Pancreas (tissue), 10 donors: ENCODE measurements around the gene ZNF835. TPM values are rescaled to one million over a fixed set of nuclear protein-coding genes. Genes with fewer than 3 reads are reported as not detected.

Experiments
- ATAC-seq, 4 donors: fragments of 200-7000 bp; cut with Tn5 transposase; one replicate each; pipeline versions ENCODE4 v1.8.0 to v1.9.1; 2020; ENCODE audit warnings: mild to moderate bottlenecking in 4 of 4, moderate library complexity in 4 of 4
- DNase-seq, 6 donors: peaks; one replicate each; pipeline ENCODE4 v3.0.0-alpha.2; 2020
- FAIRE-seq: peaks from 2 replicates; lab custom pipeline; 2012; peaks lifted over from hg19 to GRCh38; lab: Jason Lieb, UNC
- H3K27ac ChIP-seq, 4 donors: fragments of 200-600 bp; sonication (generic); 1 replicate in 3 of 4; 2 replicates in 1 of 4; pipeline versions ENCODE4 v1.5.0 to v1.8.0; 2020
- H3K27me3 ChIP-seq, 4 donors: fragments of 200-600 bp; one replicate each; pipeline ENCODE4 v1.8.0; 2021
- H3K36me3 ChIP-seq, 3 donors: fragments of 200-600 bp; sonication (generic) in 1 of 3; one replicate each; pipeline versions ENCODE4 v1.5.0 to v1.8.0; 2020 to 2021
- H3K4me1 ChIP-seq, 3 donors: fragments of 200-600 bp; one replicate each; pipeline ENCODE4 v1.8.0; 2021
- H3K4me3 ChIP-seq, 4 donors: fragments of 200-600 bp; sonication (generic) in 2 of 4; one replicate each; pipeline versions ENCODE4 v1.5.0 to v1.8.0; 2020 to 2021
- H3K9me3 ChIP-seq, 4 donors: fragments of 200-600 bp; one replicate each; pipeline ENCODE4 v1.8.0; 2021
- CTCF ChIP-seq, 4 donors: fragments of 200-600 bp; sonication (generic) in 3 of 4; IDR thresholded peaks; one replicate each; pipeline versions ENCODE4 v1.5.0 to v1.8.0; 2021; ENCODE audit warnings: antibody characterized with exemption in 4 of 4
- WGBS, 2 donors: extraction: QIAGEN DNeasy Blood & Tissue Kit; methylation state at CpG; one replicate each; pipeline ENCODE4 v1.1.7; 2013; 5-methylcytosine and 5-hydroxymethylcytosine counted together
- intact Hi-C, 3 donors: fragments of 100-400 bp; cut with DNase I; formaldehyde crosslinking; loops; one replicate each; pipeline versions ENCODE4 v1.11.1 to v1.14.2; 2022
- polyA plus RNA-seq, 2 donors: library from polyadenylated mRNA; stranded (reverse); fragments of 200-250 nt; gene quantifications; one replicate each; pipeline ENCODE4 v1.2.3, GENCODE V29; 2013
- total RNA-seq, 6 donors: library from RNA; stranded (reverse); fragmentation: NEBNext Ultra II Directional in 4 of 6; extraction: Animal tissue kit (Norgen Biotek cat#: 25700) in 4 of 6; gene quantifications; one replicate each; pipeline versions ENCODE4 v1.2.1 to v1.2.4, GENCODE V29; 2021 to 2023
- donor health status: healthy with polysubstance abuse.
- donor health status: DM: no; HTN: no; CAD: no; lungs with moderate emphysema.
- donor health status: DM: no; HTN: no; CAD: no.
- donor health status: control.
- donor health status: control.
- donor health status: Bipolar disorder and iron deficiency.
- donor health status: DM: yes; HTN: yes; CAD: no.
- donor health status: DM: no; HTN: no; CAD: no.
- donor health status: DM: no; HTN: no; CAD: no.
- donor health status: DM: yes; HTN: yes; CAD: no.

The ZNF835 gene
- total and polyA plus RNA-seq, 8 donors = 0.34 to 4.8 (median 0.91) TPM

- Histone ChIP-seq H3K4me3 (no peak overlapping the region), H3K4me1 (no peaks in the 10 kb centered on the region), H3K27me3 (no peaks in the 10 kb centered on the region), H3K27ac (no peak overlapping the region), H3K9me3 (no peaks in the 10 kb centered on the region), H3K36me3 (peaks cover 0 to 8% (median 0%) of the 10 kb centered on the region in 3 donors)
- no peak for DNase-seq
- ATAC-seq = no peak
- TF ChIP-seq CTCF (IDR thresholded peaks at IDR 0.05) = no peak
- no peak for FAIRE-seq
- intact Hi-C loops = no loop called here
- 95 to 97% methylated on average over 33 to 37 of the region's 37 CpGs for WGBS, 2 donors
These were observed 49.2 kb downstream of the ZNF835 start for GRCh38 chr19:56622374-56622773.

DNA sequence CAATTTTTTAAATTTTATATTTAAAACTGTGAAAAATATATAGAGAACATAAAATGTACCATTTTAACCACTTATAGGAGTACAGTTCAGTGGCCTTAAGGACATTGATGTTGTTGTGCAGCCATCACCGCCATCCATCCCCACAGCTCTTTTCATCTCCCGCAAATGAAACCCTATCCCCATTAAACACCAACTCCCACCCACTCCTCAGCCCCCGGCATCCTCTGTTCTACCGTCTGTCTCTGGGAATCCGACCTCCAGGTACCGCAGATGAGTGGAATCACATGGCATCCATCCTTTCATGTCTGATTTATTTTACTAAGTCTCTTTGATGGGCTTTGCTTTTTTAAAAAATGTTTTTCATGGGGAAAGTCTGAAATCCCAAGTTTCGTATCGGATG, 52.4 kb downstream of the ZNF835 start:
- no peak for DNase-seq
- H3K4me1 ChIP-seq = no peaks in the 10 kb centered on the region
- H3K9me3 ChIP-seq = no peaks in the 10 kb centered on the region
- no peak overlapping the region for H3K4me3 ChIP-seq
- no peak for TF ChIP-seq CTCF (IDR thresholded peaks at IDR 0.05)
- WGBS, 2 donors = 82% methylated on average over 8 of the region's 8 CpGs
- FAIRE-seq = no peak
- no peaks in the 10 kb centered on the region for H3K27me3 ChIP-seq
- ATAC-seq = no peak
- intact Hi-C loops = no loop called here
- peaks cover 0 to 8% (median 0%) of the 10 kb centered on the region in 3 donors for H3K36me3 ChIP-seq
- no peak overlapping the region for H3K27ac ChIP-seq

DNA sequence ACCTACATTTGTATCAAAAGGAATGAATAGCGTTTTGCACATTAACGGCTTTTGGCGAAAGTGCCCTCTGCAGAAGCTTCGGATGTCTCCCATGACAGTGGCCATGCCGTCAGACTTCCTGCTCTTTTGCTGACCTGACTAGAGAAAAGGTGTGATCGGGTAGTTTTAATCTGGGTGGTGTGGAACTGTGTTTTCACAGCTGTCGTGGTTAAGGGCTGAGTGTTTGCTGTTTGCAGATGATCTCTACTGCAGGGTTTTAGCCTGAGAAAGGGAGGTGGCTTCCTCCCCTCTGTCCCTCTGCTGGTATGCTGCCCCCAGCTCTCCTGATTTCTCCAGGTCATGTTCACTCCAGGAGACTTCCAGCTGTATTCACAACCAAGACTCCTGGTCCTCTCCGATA, 54.0 kb downstream of the ZNF835 start:
- FAIRE-seq (no peak), ATAC-seq (no peak), DNase-seq (no peak)
- Histone ChIP-seq H3K4me1 (no peaks in the 10 kb centered on the region), H3K4me3 (no peak overlapping the region), H3K36me3 (peaks cover 0 to 8% (median 0%) of the 10 kb centered on the region in 3 donors), H3K9me3 (no peaks in the 10 kb centered on the region), H3K27ac (no peak overlapping the region), H3K27me3 (no peaks in the 10 kb centered on the region)
- WGBS, 2 donors = 92% methylated on average over 8 of the region's 8 CpGs
- TF ChIP-seq CTCF (IDR thresholded peaks at IDR 0.05) = no peak
- intact Hi-C loops = no loop called here

DNA sequence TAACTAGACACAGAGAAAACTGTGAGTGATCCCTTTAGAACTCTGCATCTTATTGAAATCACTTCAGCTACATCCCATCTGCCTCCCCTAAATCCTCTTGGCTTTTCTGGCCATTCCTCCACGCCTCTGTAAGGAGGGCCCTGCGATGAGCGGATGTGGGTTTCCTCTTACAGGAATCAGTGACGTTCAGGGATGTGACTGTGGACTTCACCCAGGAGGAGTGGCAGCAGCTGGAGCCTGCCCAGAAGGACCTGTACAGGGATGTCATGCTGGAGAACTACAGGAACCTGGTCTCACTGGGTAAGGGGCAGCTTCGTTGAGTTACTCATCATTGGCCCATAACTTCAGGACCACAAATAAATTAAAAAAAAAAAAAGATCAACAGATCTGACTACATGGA, 57.9 kb downstream of the ZNF835 start:
- intact Hi-C loops = no loop called here
- H3K9me3 ChIP-seq = peaks cover 0 to 3% (median 0%) of the 10 kb centered on the region in 4 donors
- DNase-seq = no peak
- H3K4me3 ChIP-seq = no peak overlapping the region
- ATAC-seq = no peak
- no peak for FAIRE-seq
- H3K36me3 ChIP-seq = no peaks in the 10 kb centered on the region
- no peak overlapping the region for H3K27ac ChIP-seq
- 92 to 96% methylated on average over 5 of the region's 5 CpGs for WGBS, 2 donors
- H3K4me1 ChIP-seq = no peaks in the 10 kb centered on the region
- no peak for TF ChIP-seq CTCF (IDR thresholded peaks at IDR 0.05)
- H3K27me3 ChIP-seq = no peaks in the 10 kb centered on the region

DNA sequence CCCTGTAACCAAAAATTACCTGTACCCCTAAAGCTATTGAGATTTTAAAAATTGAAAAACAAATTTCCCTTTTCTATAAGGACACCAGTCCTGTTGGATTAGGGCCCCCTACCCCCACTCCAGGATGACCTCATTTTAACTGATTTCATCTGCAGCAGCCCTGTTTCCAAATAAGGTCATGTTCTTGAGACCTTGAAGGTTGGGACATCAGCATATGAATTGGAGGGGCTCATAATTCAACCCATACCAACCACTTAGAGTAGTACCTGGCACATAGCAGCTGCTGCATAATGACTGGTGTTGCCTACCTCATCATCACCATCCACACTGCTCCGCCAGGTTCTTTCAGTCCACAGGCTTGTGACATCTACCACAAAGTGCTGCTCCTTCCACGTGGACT, 58.8 kb downstream of the ZNF835 start:
- FAIRE-seq = no peak

More for the DNA sequence above, 58.8 kb downstream of the ZNF835 start:
- no peak for ATAC-seq
- Histone ChIP-seq H3K36me3 (no peaks in the 10 kb centered on the region), H3K4me3 (no peak overlapping the region), H3K4me1 (no peaks in the 10 kb centered on the region), H3K9me3 (peaks cover 0 to 4% (median 0%) of the 10 kb centered on the region in 4 donors), H3K27me3 (no peaks in the 10 kb centered on the region), H3K27ac (no peak overlapping the region)
- intact Hi-C loops = no loop called here
- 92 to 95% methylated on average over 2 of the region's 2 CpGs for WGBS, 2 donors
- TF ChIP-seq CTCF (IDR thresholded peaks at IDR 0.05) = no peak
- no peak for DNase-seq

Other genes starting within 250 kb of the ZNF835 start
- gene ZNF667, start 194.4 kb downstream of the ZNF835 start, total RNA-seq = 1 to 10 TPM in 3 of 6 donors, under 1 TPM in 3; 0.54 to 3.3 (median 0.99) TPM
- gene ZNF667, start 194.4 kb downstream of the ZNF835 start, polyA plus RNA-seq = 1 to 10 TPM; 2.0 to 4.5 TPM
- gene ZNF471, start 163.9 kb downstream of the ZNF835 start, total RNA-seq = 1 to 10 TPM in 5 of 6 donors, under 1 TPM in 1; 0.73 to 5.4 (median 2.4) TPM
- gene ZNF471, start 163.9 kb downstream of the ZNF835 start, polyA plus RNA-seq = 1 to 10 TPM; 1.9 to 3.5 TPM
- gene ZFP28, start 132.8 kb downstream of the ZNF835 start, total RNA-seq = 1 to 10 TPM; 2.1 to 4.8 (median 2.8) TPM
- 1 to 10 TPM; 2.7 to 4.7 TPM for gene ZFP28, start 132.8 kb downstream of the ZNF835 start, polyA plus RNA-seq
- 1 to 10 TPM; 1.3 to 2.9 (median 1.6) TPM for gene ZNF470, start 104.3 kb downstream of the ZNF835 start, total RNA-seq
- gene ZNF470, start 104.3 kb downstream of the ZNF835 start, polyA plus RNA-seq = 1 to 10 TPM; 1.5 to 3.0 TPM
- gene ZNF71, start 76.5 kb downstream of the ZNF835 start, total RNA-seq = 1 to 10 TPM; 1.8 to 4.1 (median 2.2) TPM
- 1 to 10 TPM; 1.8 to 1.9 TPM for gene ZNF71, start 76.5 kb downstream of the ZNF835 start, polyA plus RNA-seq
- gene SMIM17, start 28.6 kb downstream of the ZNF835 start, total RNA-seq = under 1 TPM in 3 of 6 donors, not detected in 3; 0.17 to 0.24 (median 0.19) TPM
- under 1 TPM in 1 of 2 donors, not detected in 1; 0.09 TPM for gene SMIM17, start 28.6 kb downstream of the ZNF835 start, polyA plus RNA-seq
- gene PEG3, start 169.0 kb upstream of the ZNF835 start, total RNA-seq = 1 to 10 TPM; 1.5 to 4.2 (median 2.8) TPM
- gene PEG3, start 169.0 kb upstream of the ZNF835 start, polyA plus RNA-seq = 1 to 10 TPM; 1.7 to 2.8 TPM
- gene ZIM2, start 169.0 kb upstream of the ZNF835 start, total RNA-seq = under 1 TPM in 3 of 6 donors, not detected in 3; 0.12 to 0.52 (median 0.13) TPM
- gene ZIM2, start 169.0 kb upstream of the ZNF835 start, polyA plus RNA-seq = under 1 TPM; 0.08 to 0.09 TPM